M059J (cell line): Measurements from ENCODE around the gene KREMEN1. TPM values are rescaled to one million over a fixed set of nuclear protein-coding genes. Genes with fewer than 3 reads are reported as not detected.

Experiments used
- total RNA-seq: library from RNA; depleted of rRNA; stranded (reverse); fragments of >200 nt; shearing (Covaris generic); gene quantifications from 2 replicates; pipeline ENCODE4 v1.2.3, GENCODE V29; 2014; rRNA removed

KREMEN1 gene
- total RNA-seq, 1 experiment from 2014 or later = 3.7 TPM

Other genes starting within 250 kb of the KREMEN1 start
- gene ZNRF3, start 189.5 kb upstream of the KREMEN1 start, total RNA-seq = 2.5 and 5.1 TPM in 2 replicates
- gene C22orf31, start 11.2 kb upstream of the KREMEN1 start, total RNA-seq = not detected in 2 replicates
- gene EMID1, start 132.9 kb downstream of the KREMEN1 start, total RNA-seq = 0.07 TPM in 1 of 2 replicates, not detected in the other
- 17.7 and 33.1 TPM in 2 replicates for gene RHBDD3, start 194.9 kb downstream of the KREMEN1 start, total RNA-seq
- gene EWSR1, start 195.2 kb downstream of the KREMEN1 start, total RNA-seq = 179 and 188 TPM in 2 replicates
- 10.2 and 17.2 TPM in 2 replicates for gene GAS2L1, start 233.6 kb downstream of the KREMEN1 start, total RNA-seq
- 0.07 TPM in 1 of 2 replicates, not detected in the other for gene RASL10A, start 242.7 kb downstream of the KREMEN1 start, total RNA-seq